ENCODE measurements around the gene TMEM106B. TPM values are rescaled to one million over a fixed set of nuclear protein-coding genes. Genes with fewer than 3 reads are reported as not detected.
"Not testable (repeated sequence)": the region's sequence is repeated elsewhere in the genome, so short reads cannot be mapped to it uniquely, and the experiment has no call there.

TMEM106B gene
- total RNA-seq, 1 donor from 2014 or later, result 54.7 TPM

- peak; percentile 12 for DNase-seq (ENCODE audit: low read depth)
- H3K4me3 ChIP-seq (ENCODE audit: low read depth, low read length), result peak overlapping the region; percentile 74
- TF ChIP-seq, protein P1, sequence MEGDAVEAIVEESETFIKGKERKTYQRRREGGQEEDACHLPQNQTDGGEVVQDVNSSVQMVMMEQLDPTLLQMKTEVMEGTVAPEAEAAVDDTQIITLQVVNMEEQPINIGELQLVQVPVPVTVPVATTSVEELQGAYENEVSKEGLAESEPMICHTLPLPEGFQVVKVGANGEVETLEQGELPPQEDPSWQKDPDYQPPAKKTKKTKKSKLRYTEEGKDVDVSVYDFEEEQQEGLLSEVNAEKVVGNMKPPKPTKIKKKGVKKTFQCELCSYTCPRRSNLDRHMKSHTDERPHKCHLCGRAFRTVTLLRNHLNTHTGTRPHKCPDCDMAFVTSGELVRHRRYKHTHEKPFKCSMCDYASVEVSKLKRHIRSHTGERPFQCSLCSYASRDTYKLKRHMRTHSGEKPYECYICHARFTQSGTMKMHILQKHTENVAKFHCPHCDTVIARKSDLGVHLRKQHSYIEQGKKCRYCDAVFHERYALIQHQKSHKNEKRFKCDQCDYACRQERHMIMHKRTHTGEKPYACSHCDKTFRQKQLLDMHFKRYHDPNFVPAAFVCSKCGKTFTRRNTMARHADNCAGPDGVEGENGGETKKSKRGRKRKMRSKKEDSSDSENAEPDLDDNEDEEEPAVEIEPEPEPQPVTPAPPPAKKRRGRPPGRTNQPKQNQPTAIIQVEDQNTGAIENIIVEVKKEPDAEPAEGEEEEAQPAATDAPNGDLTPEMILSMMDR (conservative IDR thresholded peaks at IDR 0.05; ENCODE audit: low read depth, low read length), result no peak
Observed at GRCh38 chr7:12211711-12212485, 804 bp downstream of the TMEM106B start.

- no peak for DNase-seq (ENCODE audit: low read depth)
- H3K4me3 ChIP-seq (ENCODE audit: low read depth, low read length), result no peak overlapping the region
- TF ChIP-seq, protein P1 (conservative IDR thresholded peaks at IDR 0.05; ENCODE audit: low read depth, low read length), result no peak
Observed at GRCh38 chr7:12217311-12217710, 6.2 kb downstream of the TMEM106B start.

- no peak for DNase-seq (ENCODE audit: low read depth)
- TF ChIP-seq, protein P1 (conservative IDR thresholded peaks at IDR 0.05; ENCODE audit: low read depth, low read length), result no peak
- H3K4me3 ChIP-seq (ENCODE audit: low read depth, low read length), result no peak overlapping the region
Observed at GRCh38 chr7:12220389-12221046, 9.4 kb downstream of the TMEM106B start.

- no peak for DNase-seq (ENCODE audit: low read depth)
- no peak overlapping the region for H3K4me3 ChIP-seq (ENCODE audit: low read depth, low read length)
- TF ChIP-seq, protein P1 (conservative IDR thresholded peaks at IDR 0.05; ENCODE audit: low read depth, low read length), result no peak
Observed at GRCh38 chr7:12221414-12221813, 10.3 kb downstream of the TMEM106B start.

DNA sequence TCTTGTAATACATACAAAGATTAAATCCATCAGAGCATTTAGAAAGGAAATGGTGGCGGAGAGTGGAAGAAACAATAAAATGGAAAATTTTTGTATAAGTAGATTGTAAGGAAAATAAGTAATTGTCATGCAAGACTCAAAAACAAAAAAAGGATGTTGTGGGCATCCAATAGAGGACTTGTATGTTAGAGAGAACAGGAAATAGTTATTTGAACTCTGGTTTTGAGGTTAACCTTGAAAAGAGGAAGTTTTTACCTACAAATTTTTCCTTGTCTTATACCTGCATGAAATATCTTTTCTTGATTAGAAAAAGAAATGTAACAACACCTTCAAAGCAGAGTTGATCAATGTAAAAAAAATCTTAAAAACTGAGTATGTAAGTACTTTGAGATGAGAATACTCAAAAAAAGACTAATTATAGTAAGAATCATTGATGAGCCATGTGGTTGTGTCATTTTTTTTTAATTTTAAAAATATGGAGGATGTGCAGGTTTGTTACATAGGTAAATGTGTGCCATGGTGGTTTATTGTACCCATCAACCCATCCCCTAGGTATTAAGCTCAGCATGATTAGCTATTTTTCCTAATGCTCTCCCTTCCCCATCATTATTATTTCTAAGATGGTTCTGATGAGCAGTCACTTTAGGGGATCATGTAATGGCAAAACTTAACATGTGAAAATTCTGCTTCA, 11.9 kb downstream of the TMEM106B start:
- no peak overlapping the region for H3K4me3 ChIP-seq (ENCODE audit: low read depth, low read length)
- DNase-seq (ENCODE audit: low read depth), result no peak
- TF ChIP-seq, protein P1 (conservative IDR thresholded peaks at IDR 0.05; ENCODE audit: low read depth, low read length), result no peak

DNA sequence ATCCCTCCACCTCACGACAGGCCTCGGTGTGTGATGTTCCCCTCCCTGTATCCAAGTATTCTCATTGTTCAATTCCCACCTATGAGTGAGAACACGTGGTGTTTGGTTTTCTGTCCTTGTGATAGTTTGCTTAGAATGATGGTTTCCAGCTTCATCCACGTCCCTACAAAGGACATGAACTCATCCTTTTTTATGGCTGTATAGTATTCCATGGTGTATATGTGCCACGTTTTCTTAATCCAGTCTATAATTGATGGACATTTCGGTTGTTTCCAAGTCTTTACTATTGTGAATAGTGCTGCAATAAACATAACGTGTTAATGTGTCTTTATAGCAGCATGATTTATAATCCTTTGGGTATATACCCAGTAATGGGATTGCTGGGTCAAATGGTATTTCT, 13.9 kb downstream of the TMEM106B start:
- DNase-seq (ENCODE audit: low read depth); H3K4me3 ChIP-seq (ENCODE audit: low read depth, low read length): not testable (repeated sequence)

- no peak for DNase-seq (ENCODE audit: low read depth)
- H3K4me3 ChIP-seq (ENCODE audit: low read depth, low read length), result no peak overlapping the region
- TF ChIP-seq, protein P1 (conservative IDR thresholded peaks at IDR 0.05; ENCODE audit: low read depth, low read length), result no peak
Observed at GRCh38 chr7:12226756-12227155, 15.7 kb downstream of the TMEM106B start.

Measured in epithelial cell of proximal tubule (primary cell).